HK-2 (cell line): ENCODE results near the gene VKORC1.
A peak's percentile ranks its signal among the peaks of the same experiment; 100 is the strongest.
"Not testable (repeated sequence)": the region's sequence is repeated elsewhere in the genome, so short reads cannot be mapped to it uniquely, and the experiment has no call there.

ENCODE experiments used
- DNase-seq: peaks from one replicate; pipeline ENCODE4 v3.0.0-alpha.2; 2018; ENCODE audit not compliant: unreplicated experiment

Gene VKORC1

DNA sequence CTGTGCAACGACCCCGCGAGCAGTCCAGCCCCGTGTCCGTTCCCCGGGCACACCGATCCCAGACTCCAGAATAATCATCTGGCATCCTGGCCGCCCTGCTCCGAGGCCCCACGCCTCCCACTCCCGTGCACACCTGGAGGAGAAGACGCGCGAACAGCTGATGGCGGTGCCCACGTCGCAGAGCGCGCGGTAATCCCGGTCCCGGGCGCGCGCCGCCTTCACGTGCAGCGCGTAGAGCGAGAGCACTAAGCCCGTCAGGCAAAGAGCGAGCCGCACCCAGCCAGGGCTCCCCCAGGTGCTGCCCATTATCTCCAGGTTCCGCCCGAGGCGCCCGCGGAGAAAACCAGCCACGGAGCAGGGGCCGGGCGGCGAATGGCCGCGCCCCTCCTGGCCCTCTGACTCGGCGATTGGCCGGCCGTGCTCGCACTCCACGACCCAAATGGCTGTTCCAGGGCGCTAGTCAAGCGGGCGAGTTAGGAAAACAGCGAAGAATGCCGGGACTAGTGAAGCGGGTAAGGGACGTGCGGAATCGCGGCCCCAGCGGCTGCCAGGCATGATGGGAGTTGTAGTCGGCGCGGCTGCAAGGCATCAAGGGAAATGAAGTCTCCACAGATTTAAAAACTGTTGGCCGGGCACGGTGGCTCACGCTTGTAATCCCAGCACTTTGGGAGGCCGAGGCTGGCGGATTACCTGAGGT is at the start of gene VKORC1:
VKORC1 (minus strand) TSS at position 374 of the 697 bp plus-strand sequence; CDS start at position 306, 68 bp downstream.
- peak; percentile 100 for DNase-seq

DNA sequence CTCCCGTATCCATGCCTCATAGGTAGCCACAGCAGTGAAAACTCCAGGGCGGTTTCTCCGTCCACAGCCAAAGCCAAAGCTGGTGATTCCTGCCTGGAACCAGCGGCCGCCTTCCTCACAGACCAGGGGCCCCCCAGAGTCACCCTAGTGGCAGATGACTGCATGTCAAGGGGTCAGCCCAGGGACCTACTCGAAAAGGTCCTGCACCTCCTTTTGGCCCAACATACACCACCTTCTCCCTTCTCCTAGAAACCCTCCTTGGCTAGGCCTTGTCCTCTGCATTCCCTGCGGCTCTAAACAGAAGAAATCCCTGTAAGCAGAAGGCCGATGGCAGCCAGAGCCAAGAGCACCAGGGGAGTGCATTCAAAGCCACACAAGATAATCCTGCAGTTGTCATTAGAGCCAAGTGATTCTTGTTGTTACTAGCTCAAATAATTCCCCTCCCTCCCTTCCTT is 49.1 kb upstream of the VKORC1 start:
- no peak for DNase-seq

DNA sequence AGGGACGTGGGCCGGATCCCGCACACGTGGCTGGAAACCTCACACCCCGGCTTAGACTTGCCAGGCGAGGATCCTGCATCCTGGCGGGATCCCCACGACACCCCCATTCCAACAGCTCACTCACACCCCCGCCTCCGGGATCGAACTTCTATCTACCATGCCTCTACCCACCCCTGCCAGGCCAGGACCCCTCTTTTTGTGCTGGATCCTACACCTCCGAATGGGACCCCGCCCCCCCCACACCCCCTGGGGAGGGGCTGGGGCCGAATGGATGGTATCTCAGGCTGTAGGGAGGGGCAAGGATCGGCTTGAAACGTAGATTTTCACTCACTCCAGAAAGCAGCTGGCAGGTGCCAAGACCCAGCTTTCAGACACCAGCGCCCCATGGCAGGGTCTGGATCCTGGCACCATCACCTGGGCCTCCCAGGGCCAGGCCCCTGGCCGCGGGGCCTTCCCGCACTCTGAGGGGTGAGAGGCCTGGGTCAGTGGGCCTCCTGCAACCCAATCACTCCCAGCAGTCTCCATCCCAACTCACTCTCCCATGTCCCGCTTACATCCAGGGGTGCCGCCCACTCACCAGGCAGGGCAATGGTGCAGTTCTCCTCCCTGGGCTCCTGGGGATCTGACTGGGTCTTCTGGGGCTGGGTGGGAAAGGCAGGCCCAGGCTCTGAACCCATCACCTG is 48.6 kb upstream of the VKORC1 start:
- no peak for DNase-seq

DNA sequence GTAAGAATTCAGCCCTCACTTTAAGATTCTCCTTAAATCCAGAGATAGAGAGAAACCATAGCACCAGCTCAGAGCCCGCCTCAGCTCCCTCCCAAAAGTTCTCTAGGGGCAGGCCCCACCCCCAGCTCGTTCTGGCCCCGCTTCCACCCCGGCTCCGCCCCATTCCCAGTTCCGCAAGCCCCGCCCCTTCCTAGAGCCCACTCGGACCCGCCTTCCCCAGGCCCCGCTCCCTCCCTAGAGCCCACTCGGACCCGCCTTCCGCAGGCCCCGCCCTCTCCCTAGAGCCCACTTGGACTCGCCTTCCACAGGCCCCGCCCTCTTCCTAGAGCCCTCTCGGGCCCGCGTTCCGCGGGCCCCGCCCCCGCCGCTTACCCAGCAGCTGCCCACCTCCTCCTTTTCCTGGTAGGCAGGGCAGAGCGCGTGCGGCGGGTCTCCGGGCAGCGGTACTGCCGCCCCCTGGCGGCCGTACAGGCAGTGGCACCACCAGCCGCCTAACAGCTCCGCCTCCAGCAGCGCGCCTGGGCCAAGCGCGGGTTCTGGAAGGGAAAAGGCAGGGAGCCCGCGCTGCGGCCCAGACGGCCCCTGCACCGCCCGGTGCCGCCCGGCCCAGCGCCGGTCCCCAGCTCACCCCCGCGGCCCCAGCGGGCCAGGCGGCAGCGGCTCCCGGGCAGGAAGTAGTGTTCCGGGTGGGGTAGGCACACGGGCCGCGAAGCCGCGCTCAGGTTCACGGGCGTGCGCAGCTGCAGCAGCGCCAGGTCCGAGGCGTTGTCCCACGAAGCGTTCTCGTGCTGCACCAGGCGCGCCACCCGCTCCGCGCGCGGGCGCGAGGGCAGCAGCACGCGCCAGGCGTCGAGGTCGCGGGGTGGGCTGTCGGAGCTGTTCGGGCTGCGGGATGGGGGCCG is 47.8 kb upstream of the VKORC1 start:
- peak; percentile 100 for DNase-seq

DNA sequence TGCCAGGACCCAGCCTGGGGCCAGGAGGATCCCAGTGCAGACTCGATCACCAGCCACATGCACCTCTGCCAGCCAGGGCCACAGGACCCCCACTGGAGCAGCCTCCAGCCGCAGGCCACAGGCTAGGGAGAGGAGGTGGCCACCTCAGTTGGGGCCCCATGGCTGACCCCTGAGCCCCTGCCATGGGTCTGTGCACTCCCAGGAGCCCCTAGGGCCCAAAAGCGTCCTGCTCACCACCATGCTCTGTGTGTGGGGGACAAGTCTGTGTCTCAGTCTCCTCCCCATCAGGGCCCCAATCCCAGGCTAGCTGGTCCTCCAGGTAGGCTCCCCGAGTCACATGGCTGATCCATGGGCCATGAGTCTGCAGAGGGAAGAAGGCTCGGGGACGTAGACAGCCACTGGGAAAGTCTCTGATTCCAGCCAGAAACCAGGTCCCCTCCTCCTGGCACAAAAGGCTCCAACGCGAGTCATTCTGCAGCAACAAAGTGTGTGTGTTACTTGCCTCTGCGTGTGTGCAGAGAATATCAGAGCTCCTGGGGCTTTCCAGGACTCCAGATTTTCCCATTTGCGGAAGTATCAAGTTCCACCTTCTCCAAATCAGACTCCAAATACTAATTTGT is 47.0 kb upstream of the VKORC1 start:
- DNase-seq = no peak

DNA sequence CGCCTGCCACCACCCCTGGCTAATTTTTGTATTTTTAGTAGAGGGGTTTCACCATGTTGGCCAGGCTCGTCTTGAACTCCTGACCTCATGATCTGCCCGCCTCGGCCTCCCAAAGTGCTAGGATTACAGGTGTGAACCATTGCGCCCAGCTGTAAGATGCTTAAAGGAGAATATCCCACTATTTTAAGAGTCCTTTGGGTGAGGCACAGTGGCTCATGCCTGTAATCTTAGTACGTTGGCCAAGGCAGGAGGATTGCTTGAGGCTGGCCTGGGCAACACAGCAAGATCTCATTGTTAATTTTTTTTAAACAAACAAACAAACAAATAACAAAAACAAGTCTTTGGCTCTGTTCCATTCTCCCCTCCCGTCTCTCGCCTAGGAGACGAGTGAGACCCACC is 46.5 kb upstream of the VKORC1 start:
- DNase-seq = not testable (repeated sequence)

DNA sequence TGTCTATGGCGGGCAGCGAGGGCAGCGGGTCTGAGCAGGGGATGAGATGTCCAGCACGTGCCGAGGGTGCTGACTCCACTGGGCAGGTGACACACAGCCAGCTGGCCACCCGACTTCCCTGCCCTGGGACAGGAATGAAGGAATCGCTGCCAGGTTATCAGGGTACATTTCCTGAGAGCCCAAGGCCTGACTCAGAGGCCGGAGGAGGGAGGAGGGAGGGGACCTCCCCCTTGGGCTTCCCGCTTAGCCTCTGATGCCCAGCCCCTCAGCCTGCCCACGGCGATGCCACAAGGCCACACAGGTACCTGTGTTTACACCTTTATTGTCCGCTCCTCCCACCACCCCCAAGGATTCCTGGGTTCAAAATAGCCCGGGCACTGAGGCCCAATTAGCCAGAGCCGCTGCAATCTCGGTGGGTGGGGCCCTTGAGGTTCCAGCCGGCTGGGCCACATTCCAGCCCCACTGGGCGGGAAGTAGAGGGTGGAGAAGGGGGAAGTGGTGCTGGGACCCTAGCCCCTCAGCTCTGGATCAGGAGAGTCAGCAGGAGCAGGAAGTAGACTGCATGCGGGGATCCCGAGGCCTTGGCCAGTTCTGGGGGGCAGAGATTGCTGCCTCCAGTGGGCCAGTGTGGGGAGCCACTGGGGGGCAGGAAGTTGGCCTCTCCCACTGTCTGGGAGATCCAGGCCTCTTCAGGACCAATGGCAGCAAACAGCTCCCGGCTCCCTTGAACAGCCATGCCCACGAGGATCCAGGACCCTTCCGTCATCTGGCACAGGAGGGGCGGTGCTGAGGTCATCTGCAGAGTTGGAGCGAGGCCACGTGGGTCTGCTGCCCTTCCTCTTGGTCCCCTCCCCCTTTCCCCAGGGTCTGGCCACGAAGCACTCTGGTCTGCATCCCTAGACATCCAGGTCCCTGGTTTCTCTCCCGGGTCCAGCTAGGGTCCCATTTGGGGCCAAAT is 44.3 kb upstream of the VKORC1 start:
- peak; percentile 93 for DNase-seq

DNA sequence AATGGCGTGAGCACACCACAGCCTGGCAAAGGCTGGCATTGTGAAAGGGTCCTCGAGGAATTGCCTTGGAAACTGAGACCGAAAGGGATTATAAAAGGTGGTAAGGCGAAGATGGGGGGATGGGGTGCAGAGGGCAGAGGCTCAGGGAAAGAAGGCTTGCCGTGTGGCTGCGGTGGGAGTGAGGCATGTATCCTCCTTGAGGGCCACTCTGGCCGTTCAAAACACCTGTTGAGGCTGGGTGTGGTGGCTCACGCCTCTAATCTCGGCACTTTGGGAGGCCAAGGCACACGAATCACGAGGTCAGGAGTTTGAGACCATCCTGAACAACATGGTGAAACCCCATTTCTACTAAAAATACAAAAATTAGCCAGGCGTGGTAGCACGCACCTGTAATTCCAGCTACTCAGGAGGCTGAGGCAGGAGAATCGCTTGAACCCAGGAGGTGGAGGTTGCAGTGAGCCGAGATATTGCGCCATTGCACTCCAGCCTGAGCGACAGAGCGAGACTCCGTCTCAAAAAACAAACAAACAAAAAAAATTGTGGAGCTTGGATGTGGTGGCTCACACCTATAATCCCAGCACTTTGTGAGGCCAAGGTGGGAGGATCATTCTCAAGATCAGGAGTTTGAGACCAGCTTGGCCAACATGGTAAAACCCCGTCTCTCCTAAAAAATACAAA is 42.4 kb upstream of the VKORC1 start:
- DNase-seq = not testable (repeated sequence)

DNA sequence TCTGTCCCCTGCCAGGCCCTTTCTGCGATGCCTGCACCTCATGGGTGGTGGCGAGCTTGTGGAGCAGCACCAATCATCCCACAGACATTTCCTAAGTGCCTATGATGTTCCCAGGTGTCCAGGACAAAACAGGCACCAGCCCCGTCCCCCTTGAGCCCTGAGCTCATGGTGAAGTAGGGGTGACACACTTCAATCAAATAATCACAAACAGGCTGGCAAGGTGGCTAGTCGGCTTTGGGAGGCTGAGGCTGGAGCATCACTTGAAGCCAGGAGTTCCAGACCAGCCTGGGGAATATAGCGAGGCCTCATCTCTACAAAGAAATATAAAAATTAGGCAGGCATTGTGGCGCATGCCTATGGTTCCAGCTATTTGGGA is 41.7 kb upstream of the VKORC1 start:
- DNase-seq = no peak

DNA sequence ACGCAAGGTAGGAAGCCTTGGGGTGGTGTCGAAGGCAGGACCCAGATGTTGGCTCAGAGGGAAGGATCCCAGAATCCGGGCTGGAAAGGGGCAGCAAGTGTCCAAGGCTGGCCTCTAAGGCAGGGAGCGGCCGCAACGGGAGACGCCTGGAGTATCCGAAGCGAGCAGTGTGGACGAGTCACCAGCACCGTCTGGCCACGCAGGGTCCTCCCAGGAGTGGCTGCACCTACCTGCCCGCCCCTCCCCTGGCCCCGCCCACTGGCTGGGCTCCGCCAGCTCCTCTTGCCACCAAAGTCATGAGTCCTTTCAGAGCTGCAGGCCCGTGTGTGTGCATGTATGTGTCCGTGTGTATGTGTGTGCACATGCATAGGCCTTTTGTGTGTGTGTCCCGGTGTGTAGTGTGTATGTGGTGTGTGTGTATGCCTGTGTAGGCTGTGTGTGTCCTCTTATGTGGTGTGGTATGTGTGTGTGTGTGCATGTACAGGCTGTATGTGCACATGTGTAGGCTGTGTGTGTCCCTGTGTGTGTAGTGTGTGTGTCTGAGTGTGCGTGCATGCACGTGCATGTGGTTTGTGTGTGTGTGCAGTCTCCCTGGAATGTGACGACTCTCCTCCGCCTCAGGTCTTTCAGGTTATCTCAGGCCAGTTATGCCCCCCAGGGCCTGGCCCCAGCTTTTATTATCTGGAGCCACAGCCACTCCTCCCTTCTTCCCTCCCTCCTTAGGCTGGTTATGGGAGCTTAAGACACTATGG is 41.1 kb upstream of the VKORC1 start, which contains the start of gene PRSS8:
PRSS8 (minus strand) TSS at position 193 of the 752 bp plus-strand sequence. CDS start 229 bp downstream, outside the sequence.
- DNase-seq = peak; percentile 67

DNA sequence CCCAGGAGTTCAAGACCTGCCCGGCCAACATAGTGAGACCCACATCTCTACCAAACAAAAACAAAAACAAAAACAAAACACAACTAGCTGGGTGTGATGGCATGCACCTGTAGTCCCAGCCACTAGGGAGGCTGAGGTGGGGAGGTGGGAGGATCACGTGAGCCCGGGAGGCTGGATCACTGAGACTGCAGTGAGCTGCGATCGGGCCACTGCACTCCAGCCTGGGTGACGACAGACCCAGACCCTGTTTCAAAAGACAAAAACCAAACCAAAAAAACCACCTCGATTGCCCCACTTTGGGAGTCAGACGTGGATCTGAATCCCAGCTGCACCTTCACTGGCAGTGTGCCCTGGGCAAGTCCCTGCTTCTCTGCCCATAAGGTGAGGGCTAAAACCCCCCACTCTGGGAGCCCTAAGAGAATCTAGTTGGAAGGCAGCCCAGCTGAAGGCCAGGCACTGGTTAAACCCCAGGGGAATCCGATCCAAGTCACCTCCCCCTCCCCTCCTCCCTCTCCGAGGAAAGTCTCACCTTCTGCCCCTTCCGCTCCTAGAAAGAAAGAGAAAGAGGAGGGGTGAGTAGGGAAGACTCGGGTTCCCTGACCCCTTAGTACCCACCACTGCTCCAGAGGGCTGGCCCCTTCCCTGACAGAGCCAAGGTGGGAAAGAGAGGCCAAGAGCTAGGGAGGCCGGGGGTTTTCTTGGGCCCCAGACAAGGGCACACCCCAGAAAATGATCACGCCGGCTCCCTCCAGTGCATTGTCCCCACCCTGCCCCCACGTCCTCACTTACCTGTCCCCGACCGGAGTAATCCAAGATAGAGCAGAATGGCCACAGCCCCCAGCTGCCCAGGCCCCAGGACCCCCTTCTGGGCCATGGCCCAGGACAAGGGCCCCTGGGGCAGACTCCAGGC is 40.3 kb upstream of the VKORC1 start:
- DNase-seq = no peak

DNA sequence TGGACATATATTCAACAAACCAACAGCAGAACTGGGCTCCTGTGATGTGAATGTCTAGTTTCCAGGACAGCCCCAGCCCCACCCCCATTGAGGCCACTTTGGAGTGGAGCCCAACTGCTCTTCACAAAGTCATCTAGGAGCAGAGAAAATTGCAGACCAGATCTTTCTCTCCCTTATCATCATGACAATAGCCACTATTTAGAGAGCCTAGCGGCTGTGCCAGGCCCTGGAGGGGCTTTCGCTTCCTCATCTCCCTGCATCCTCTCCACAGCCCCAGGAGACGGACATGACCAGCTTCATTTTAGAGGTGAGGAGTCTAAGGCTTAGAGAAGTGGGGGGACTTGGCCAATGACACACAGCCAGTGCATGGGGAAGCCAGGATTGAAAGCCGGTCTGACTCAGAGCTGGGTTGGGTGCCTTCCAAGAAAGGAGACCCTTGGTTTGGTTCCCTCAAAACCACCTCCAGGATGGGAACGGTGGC is 39.5 kb upstream of the VKORC1 start:
- no peak for DNase-seq

DNA sequence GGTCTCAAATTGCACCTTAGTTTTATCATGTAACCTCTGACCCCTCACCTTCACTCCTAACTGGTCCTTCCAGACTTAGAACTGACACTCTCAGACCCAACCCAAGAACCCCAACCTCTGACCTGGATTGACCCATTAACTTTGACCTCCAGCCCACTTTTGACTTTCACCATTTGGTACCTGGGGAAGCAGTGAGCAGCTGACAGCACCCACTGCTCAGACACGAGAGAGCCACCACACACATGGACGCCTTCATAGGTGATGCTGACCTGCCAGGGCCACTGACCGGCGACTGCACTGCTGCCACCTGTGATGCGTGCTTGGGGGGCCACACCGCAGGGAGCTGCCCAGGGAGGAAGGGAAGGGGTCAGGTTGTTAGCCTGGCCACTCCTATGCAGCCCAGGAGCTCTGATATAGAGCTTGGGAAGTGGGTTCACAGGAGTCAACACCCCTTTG is 38.5 kb upstream of the VKORC1 start:
- no peak for DNase-seq

DNA sequence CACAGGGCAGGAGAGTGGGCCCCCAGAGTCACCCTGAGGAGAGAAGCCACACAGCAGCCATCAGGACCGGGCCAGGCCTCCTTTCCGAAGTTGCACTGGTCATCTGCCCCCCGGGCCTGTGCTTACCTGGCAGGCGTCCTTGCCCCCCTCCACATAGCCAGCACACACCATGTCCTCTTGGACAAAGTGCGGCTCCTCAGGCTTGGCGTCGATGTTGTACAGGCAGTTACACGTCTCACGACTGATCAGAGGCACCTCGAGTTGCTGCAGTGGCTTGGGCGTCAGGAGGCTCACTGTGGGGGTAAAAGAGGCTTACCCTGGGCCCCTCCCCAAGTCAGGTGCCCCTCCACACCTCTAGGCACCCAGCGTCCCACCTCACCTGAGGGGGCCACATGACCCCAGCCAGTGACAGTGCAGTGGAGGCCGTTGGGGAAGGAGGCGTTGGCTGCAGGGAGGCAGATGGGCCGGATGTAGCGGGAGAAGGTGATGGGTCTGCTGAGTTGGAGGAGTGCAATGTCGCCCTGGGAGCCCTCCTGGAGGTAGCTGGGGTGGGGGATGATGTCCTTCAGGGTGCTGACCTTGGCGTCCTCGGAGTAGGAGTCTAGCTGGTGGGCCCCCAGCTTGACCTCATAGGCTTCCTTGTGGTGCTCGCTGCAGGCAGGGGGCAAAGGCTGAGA is 37.8 kb upstream of the VKORC1 start:
- DNase-seq = no peak

DNA sequence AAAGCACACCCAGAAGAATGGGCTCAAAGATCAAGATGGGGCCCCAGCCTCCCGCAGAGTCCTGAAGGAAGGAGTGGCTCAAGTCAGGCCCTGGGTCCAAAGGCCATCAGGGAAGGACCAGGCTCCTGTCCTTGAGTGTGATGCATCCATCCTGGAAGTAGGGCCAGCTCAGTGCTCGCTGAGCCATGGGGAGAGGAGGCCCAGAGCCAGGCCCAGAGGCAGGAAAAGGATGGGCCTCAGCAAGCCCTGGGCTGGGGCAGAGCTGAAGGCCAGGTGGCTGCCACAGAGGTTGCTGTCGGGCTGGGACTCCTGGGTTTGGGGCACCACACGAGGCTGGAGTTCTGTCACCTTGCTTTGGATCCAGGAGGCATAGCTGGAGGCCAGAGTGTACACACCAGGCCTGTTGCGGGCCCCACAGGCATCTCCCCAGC is 37.3 kb upstream of the VKORC1 start:
- DNase-seq = no peak

DNA sequence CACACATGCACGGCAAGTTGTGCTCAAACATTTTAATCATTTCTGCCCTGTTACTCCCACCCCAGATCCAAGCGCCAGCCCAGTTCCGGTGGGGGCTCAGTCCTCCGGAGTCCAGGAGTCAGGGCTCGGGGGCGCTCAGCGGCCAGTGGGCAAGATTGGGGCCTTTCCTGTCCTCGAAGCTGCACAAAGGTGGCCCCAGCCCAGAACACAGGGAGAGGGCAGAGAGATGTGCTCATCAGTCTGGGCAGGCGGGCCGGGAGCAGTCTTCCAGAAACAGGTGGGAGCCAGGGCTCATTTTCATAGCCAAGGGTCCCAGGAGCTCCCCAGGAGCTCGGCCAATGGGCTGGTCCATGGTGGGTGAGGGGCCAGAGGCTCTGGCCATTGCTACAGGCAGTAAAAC is 36.8 kb upstream of the VKORC1 start:
- no peak for DNase-seq

DNA sequence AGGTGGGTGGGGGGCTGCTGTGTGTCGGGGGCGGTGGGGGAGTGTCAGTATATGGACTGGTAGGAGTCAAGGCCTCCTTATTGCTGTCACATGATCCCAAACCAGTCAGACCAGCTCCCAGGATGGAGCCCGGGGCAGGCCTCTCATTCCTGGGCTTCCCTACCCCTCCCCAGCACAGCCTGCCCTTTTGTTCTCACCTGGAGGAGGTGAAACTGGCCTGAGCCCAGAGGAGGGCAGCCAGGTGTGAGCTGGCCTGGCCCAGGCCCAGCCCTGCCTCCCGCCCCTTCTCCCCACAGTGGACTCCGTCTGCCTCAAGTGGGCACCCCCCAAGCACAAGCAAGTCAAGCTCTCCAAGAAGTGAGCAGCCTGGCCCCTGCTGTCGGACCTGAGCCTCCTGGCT is 36.3 kb upstream of the VKORC1 start:
- no peak for DNase-seq
